GM18499 (cell line): Measurements from ENCODE around the gene DOCK10.

Experiments used
- ATAC-seq: cut with Tn5 transposase; IDR thresholded peaks from one replicate; pipeline ENCODE4 v1.9.1; 2021; ENCODE audit warnings: moderate number of reproducible peaks; ENCODE audit not compliant: insufficient read depth, unreplicated experiment

The DOCK10 gene

DNA sequence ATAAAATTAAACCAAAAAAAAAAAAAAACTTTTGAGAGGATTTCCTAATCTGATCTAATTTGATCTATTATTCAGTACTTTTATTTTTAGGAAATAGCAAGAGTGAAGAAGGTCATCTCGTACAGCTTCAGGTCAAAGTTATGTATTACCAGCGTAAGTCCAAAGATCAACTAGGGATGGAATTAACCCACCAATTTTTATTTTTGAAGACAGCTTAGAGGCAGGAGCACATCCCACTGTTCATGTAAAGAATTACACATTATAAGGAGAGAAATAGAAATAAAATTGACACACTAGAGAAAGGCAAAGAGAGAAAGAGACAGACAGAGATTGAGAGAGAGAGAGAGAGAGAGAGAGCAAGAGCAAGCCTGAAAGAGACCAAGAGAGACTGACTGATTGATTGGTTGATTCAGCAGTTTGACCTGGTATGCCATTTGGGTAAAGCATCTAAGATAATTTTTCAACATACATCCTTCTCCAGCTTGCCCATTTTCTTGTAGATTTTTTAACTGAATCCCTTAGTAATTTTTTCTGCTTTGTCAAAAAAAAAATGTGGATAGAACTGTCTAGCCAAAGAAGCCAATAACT is 25.1 kb downstream of the DOCK10 start:
- ATAC-seq = no peak

DNA sequence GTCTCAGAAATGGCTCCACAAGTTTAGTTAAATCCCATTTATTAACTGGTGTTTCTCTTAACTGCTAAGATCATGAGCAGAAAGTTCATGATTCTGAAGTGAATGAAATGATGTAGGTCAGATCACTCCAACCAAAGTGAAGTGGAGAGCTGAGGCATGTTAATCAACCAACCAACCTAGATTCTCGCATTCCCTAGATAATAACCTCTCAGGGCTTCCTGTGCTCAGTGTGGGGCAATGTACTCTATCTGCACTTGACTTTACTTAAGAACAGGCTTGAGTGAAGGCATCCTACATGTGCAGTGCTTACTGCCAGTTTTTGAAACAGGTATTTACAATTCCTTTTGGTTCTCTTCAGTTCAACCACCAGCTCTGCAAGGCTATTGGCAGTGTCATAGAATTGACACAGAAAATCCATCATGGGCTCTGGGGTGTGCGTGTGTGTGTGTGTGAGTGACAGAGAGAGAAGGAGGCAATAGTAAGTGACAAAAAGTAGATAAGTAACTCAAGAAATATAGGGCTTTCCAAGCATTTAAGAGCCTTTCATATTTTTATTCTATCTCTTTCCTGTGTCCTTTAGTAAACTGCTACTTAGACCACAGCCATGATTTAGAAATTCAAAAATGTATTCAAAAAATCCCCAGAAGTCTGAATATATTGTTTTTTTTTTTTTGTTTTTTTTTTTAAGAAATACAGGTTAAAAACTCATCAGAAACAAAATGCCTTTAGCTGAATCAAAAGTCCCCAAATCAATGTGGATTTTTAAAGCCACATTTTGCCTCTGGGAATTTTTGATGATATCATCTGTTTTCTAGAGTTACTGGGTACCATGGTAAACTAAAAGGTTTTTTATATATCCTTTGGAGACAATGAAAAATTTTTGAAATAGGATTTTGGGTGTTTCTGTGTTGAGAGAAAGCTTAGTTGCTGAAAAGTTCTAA is 28.6 kb downstream of the DOCK10 start:
- no peak for ATAC-seq

DNA sequence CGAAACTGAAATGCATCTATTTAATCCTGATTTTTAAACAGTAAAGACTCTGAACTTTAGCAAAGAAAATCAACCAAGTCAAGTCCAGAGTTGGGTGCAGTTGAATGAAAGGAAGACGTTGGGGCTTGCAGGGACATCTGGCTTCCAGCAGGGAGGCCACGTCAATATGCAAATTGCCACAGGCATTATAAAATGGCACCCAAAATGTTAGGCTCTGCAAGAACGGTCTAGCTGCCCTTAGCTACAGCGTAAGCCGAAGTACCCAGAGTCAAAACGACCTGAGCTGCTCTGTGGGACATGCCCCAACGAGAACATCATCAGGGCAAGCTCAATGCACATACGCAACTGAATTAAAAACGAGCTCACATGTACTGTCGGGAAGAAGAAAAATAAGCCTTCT is 30.7 kb downstream of the DOCK10 start:
- ATAC-seq = no peak

DNA sequence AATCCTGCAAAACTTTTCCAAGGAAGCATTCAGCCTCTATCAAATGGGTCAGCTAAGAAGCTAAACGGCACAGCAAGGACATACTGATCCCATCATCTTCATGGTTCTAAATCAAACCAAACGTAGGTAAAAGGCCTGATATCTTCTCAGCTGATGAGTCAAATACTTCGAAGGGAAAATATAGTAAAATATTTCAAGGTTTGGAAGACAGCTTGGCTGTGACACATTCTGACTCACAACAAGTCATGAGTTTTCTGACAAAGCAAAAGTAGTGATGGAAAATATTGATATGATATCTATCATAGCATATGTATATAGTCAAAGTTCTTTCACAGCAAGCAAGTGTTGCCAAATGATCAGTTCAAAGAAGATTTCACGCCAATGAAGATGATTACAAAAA is 31.5 kb downstream of the DOCK10 start:
- no peak for ATAC-seq

DNA sequence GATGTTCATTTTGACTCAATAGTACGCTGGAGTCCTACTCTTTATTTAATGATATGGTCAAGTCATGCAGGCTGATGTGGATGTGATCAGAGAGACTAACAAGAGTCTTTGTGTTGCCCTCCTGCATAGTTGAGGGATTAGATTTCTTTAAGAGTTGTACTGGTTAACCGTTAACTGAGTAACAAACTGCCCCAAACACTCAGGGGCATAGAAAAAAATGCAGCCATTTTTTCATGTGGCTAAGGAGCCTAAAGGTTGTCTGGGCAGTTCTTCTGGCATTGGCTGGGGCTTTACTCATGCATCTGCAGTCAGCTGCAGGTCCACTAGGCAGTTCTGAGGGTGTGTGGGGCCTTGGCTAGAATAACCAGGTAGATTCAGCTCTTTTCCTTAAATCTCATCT is 32.5 kb downstream of the DOCK10 start:
- ATAC-seq = no peak

DNA sequence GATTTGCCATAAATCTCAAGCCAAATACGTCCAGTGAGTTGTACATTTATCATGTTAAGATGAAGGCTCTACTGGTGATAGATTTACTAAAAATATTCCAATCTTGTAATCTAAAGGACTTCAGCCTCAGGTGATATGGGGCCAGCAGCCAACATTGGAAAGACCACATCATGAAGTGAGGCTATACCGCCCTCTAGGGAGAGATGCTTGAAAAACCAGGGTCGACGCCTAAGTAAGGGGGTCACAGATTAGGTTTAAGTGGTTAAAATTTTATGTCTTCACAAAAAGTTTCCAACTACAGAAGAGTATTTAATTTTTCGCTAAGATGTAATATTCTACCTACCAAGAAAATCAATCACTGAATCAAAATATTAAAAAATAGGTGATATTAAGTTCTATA is 33.3 kb downstream of the DOCK10 start:
- no peak for ATAC-seq

DNA sequence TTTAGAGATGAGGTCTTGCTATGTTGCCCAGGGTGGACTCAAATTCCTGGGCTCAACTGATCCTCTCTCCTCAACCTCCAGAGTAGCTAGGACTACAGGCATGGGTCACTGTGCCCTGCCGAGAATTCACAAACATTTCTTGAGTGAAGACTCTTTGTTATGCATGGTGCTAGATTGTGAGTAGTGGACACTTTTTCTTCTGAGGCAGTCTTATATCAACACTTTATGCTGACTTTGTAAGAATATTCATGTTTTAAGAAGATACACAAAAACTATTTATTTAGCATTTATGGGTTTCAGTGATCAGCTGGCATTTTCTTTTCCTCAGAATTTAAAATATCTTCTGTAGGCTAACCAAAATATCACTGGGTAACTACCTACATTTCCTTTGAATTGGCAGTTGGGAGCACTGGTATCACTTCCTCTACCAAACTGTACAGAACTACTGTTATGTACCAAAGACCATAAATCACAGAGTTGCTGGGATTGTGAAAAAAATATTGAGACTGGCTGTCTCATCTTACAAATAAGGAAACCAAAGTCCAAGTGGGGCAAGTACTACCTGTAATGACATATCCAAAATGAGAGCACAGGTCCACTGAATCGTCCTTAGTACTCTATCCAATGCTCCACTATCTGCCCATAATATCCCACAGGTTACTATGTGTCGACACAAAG is 34.0 kb downstream of the DOCK10 start:
- peak; percentile 66 for ATAC-seq

DNA sequence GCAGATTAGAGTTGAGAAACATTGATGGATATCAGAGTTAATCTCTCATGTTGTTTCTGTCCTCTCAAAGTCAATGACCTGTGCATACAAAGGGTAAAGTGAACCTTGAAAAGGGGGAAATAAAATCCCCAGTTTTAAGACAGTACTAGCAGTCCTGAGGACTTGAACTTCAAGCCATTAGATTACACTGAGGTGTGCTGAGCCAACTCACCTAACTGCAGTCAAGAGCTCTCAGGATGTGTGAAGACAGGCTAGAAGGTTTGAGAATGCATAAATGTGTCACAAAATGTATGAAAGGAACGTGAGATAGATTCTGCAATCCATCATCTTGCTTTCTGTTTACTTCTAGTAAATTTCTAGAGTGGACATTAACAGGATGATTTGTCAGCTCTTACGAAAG is 35.5 kb downstream of the DOCK10 start:
- ATAC-seq = no peak

DNA sequence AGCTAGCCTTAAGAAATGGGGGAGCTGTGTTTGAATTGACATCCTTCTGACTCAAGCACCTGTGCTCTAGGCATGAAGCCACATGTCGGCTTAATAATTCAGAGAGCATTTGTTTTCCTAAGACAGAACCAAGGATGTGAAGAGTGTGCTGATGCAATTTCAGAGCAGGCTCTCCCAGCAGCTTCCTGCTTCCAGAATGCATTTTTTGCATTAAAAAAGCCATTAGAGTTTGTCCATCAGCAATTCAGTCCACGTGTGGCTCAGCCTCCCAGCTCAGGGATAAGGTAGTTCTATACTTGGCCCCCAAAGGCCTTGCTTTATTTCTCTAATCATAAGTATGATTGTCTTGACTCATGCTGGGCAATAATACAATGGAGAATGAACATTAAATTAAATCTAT is 37.7 kb downstream of the DOCK10 start:
- ATAC-seq = no peak

DNA sequence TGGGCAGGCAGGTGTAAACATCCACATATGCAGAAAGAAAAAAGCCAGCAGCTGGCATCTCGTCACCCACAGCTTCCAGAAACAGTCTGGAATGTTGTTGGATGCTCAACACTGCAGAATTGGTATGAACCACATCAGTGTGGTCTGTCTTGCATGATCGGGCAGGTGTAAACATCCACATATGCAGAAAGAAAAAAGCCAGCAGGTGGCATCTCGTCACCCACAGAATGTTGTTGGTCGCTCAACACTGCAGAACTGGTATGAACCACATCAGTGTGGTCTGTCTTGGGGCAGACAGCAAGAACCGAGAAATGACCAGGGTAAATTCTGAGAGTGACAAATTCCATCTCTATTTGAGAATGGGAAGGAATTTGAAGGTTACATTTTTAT is 39.6 kb downstream of the DOCK10 start:
- peak; percentile 65 for ATAC-seq

DNA sequence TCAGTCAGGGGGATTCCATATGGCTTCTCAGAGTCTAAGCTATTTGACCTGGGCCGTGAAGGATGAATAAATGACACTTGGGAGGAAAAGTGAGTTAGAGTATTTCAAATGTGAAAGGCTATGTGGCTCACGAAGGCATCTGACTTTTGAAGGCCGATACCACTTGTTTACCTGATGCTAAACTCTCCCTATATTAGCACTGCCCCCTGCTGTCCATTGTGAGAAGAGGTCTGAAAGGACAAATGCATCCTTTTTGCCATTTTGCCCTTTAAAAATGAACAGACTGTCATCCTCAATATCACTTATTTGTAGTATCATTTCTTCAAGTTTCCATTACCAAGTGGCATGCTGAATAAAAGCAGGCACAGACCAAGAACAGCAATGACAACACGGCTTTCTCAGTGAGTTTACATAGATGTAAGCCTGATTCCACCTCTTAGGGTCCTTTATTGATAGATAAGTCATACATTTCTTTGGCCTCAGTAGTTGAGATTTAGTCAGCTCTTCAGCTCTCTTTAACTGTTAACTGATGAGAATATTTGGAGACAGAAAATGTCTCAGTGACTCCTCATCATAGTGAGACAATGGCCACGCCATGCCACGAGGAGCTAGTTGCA is 40.1 kb downstream of the DOCK10 start:
- no peak for ATAC-seq

DNA sequence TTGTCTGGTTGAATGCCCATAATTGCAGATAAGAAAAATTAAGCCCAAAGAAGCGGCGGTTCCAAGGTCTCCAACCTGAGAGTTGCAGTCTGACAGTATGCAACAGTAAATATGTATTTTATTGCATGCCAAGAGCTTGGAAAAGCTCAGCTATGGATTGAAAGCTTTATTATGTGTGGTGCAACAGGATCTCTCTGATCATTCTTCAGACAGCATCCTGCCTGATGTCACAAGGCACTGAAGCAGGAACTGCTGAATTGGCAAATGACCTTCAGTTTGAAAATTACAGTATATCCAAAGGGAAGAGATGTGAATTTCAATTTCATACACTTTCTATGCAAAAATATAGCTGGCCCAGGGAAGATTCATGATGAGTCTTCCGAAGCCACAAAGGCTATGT is 42.5 kb downstream of the DOCK10 start:
- ATAC-seq = no peak

DNA sequence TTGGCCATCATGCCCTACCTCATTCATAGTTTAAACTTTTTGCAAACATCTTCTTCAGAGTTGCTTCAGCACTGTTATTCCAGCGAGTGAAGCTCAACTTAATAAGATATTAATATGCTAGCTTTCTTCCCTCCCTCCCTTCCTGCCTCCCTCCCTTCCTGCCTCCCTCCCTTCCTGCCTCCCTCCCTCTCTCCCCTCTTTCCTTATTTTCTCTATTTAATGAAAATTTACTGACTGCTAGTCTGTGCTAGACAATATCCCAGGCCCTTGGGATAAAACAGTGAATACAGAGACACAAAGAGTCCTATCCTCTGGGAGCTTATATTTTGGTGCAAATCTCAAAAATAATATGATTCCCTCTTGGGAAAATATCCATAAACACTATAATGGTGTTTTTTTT is 42.9 kb downstream of the DOCK10 start:
- ATAC-seq = no peak

DNA sequence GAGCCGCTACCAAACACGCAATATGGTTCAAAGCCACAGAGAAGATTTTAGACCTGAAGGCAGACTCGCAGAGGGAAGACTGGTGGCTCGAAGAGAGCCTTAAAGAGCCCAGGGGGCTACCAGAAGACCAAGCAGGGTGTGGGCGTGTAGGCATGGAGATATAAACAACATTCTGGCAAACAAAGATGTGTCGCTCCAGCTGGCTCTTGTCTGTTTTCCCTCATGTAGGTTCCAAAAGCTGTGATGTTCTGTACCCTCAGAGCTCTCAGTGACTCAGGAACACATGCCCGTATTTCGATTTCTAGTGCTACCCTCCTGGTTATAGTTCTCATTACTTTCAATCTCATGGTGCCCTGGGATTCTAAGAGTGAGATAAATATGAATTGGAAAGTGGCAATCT is 44.5 kb downstream of the DOCK10 start:
- no peak for ATAC-seq

DNA sequence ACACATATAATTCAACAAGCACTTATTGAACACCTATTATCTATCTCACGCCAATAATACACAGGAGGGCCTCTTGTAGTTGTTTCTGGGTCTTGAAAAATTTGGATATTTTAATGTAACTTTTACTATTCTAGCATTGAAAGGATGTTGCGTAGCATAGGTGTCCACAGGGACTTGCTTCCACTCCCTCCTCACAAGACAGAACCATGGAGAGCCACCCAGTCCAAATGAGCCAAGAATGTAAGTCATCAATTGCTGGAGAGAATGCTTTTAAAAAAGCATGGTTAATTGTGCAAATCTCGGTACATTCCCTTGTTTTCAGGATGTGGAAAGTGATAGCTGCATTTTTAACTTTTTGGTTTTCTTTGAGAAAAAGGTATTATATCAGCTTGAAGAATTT is 46.8 kb downstream of the DOCK10 start:
- ATAC-seq = no peak

DNA sequence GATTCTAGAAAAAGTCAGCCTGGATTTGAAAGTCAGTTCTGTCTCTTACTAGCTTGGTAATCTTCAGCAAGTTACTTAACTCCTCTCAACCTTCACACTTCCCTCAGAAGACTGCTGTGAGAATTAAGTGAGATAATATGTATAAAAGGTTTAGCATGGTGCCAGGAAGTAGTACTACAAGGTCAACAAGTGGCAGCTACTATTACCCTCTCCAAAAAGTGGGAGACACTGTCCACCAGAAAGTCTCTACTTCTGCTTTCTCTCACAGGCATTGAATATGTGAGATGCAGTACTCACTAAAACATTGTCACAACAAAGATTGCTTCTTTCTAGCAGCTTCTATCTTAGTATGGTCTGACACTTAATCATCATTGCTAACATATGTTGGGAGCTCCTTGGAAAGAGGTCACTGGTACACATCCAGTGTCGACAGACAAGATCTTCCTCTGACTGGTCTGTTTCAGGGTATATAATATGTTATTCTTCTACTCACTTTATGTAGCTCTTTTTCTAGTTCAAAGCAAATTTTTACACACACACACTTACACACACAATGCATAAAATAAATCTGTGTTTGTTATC is 47.9 kb downstream of the DOCK10 start:
- ATAC-seq = no peak

DNA sequence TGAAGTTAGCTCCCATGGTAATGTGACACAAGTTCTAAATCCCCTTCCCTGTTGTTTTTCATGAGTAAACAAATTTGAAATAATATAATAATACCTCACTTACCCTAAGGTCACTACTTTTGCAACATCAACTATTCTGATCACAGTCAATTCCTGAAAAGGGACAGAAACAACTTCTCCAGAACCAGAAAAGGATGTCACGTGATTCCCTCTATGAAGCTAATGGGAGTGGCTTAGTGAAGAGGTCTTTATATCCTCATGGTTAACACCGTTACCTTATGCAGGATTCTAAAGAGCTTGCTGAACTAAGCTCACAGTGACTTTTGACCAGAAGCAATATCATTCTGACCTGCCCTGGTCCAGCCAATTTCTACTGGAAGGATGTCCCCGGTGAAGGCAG is 51.6 kb downstream of the DOCK10 start:
- no peak for ATAC-seq

DNA sequence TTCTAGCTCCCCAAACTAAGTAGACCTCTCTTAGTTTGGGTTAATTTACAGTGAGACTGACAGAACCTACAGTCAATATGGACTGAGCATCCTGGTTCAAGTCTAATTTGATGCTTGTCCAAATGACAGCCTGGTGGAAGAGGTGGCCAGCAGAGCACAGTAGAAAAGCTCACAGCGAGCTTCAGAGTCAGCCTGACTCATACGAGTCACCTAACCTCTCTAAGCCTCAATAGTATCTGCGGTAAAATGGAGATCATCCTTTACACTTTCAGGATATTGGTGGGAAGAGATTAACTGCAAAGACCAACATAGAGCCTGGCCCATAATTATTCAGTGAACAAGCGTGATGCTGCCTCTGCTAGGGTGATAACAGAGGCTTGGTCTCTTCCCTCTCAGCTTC is 54.5 kb downstream of the DOCK10 start:
- ATAC-seq = no peak

DNA sequence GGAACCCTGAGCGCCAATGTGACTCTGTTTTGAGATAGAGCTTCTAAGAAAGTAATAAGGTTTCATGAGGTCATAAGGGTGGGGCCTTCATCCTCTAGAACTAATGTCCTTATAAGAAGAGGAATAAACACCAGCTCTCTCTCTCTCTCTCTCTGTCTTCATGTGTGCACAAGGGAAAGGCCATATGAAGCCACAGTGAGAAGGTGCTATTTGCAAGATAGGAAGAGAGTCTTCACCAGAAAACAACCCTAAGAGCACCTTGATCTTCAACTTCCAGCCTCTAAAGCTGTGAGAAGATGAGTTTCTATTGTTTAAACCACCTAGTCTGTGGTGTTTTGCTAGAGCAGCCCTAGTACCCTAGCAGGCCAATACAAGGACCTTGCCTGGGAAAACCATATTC is 55.8 kb downstream of the DOCK10 start:
- ATAC-seq = no peak

DNA sequence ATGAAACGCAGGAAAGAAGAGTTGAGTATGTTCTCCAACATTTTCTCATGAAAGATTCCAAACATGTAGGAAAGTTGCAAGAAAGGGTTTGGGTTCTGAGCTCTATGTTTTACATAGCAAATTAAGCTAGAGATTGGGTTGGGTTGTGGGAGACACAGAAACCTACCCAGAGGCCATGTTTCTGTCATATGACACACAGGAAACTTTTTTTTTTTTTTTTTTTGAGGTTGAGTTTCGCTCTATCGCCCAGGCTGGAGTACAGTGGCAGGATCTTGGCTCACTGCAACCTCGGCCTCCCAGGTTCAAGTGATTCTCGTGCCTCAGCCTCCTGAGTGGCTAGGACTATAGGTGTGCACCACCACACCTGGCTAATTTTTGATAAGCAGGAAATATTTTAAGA is 57.6 kb downstream of the DOCK10 start:
- no peak for ATAC-seq
